ENCODE measurements around the gene TSKU. TPM values are rescaled to one million over a fixed set of nuclear protein-coding genes. Genes with fewer than 3 reads are reported as not detected.

The TSKU gene
- total and polyA plus RNA-seq, 9 of the 15 experiments (the other 6 are each of a cell fraction or from before 2014, with no cell fraction given): 0.60 to 11.9 (median 8.4) TPM

DNA sequence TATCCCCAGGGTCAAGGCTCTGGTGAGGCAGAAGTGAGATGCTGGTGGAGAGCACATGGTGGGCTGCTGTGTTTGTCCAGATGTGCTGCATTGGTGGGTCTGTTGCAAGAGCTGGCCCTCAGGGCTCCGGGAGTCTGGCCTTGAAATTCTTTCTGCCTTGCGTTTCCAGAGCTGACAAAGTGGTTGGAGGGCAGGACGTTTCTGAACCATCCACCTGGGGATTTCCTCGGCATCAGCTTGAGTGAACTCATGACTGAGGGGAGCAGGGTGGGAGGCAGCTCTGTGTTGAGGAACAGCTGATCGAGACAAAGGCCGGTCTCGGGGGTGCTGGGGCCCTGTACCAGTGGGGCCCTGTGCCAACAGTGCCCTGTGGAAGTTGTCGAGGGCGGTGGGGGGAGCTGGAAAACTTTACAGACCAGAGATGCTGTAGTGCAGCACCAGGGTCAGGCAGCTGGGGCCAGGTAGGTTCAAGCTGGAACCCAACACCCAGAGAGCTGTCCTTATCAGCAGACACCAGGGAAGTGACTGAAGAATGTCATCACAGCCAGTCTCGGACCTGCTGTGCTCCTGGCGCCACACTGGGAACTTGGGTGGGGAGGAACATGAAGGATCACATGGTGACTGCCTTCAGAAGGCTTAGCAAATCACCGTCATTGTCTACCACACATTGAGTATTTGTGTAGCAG, 4.9 kb downstream of the TSKU start (continued):
- TF ChIP-seq TEAD4 (IDR thresholded peaks at IDR 0.05; ENCODE audit: low read length) (peak; percentile 87), TEAD4 (CRISPR knock-in tag; IDR thresholded peaks at IDR 0.05; ENCODE audit: borderline replicate concordance) (no peak), MYC (IDR thresholded peaks at IDR 0.05; ENCODE audit: low read depth, low read length) (peak; percentile 33; the same call in 1 of the 2 replicates), MYC (CRISPR knock-in tag; IDR thresholded peaks at IDR 0.05; ENCODE audit: borderline replicate concordance, low read depth) (no peak), SLC30A9 (CRISPR knock-in tag; IDR thresholded peaks at IDR 0.05) (no peak), JUN (IDR thresholded peaks at IDR 0.05; ENCODE audit: borderline replicate concordance, low read depth, low read length) (no peak), JUN (CRISPR knock-in tag; IDR thresholded peaks at IDR 0.05; ENCODE audit: borderline replicate concordance) (no peak), TBP (optimal IDR thresholded peaks at IDR 0.05; ENCODE audit: low read depth, low read length) (peak; percentile 23), ZKSCAN1 (IDR thresholded peaks at IDR 0.05; ENCODE audit: low read depth, low read length) (peak; percentile 57), ZEB2 (IDR thresholded peaks at IDR 0.05) (peak; percentile 83), TAF9B (IDR thresholded peaks at IDR 0.05; ENCODE audit: partially characterized antibody) (no peak), USF1 (CRISPR knock-in tag; IDR thresholded peaks at IDR 0.05) (peak; percentile 74), SMARCA4 (IDR thresholded peaks at IDR 0.05) (peak; percentile 69), PHTF2 (CRISPR knock-in tag; IDR thresholded peaks at IDR 0.05) (no peak), MTA2 (IDR thresholded peaks at IDR 0.05; ENCODE audit: low read depth) (0 out of 2 replicates have a peak, but pooled peaks have one; percentile 33), RAD51 (IDR thresholded peaks at IDR 0.05; ENCODE audit: borderline replicate concordance, low read depth) (peak; percentile 53; the same call in 1 of the 2 replicates), PURB (CRISPR knock-in tag; IDR thresholded peaks at IDR 0.05; ENCODE audit: low read depth) (no peak), PML (IDR thresholded peaks at IDR 0.05; ENCODE audit: low read length) (0 out of 2 replicates have a peak, but pooled peaks have one; percentile 18), ATF7 (IDR thresholded peaks at IDR 0.05) (peak; percentile 78), ZNF121 (CRISPR knock-in tag; conservative IDR thresholded peaks at IDR 0.05) (peak; percentile 99), ARID1B (IDR thresholded peaks at IDR 0.05) (peak; percentile 87), ZNF316 (IDR thresholded peaks at IDR 0.05) (peak; percentile 90)
- TF ChIP-seq, protein P1, sequence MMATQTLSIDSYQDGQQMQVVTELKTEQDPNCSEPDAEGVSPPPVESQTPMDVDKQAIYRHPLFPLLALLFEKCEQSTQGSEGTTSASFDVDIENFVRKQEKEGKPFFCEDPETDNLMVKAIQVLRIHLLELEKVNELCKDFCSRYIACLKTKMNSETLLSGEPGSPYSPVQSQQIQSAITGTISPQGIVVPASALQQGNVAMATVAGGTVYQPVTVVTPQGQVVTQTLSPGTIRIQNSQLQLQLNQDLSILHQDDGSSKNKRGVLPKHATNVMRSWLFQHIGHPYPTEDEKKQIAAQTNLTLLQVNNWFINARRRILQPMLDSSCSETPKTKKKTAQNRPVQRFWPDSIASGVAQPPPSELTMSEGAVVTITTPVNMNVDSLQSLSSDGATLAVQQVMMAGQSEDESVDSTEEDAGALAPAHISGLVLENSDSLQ (IDR thresholded peaks at IDR 0.05): peak; percentile 27; the same call in 1 of the 2 replicates
- TF ChIP-seq, protein P2, sequence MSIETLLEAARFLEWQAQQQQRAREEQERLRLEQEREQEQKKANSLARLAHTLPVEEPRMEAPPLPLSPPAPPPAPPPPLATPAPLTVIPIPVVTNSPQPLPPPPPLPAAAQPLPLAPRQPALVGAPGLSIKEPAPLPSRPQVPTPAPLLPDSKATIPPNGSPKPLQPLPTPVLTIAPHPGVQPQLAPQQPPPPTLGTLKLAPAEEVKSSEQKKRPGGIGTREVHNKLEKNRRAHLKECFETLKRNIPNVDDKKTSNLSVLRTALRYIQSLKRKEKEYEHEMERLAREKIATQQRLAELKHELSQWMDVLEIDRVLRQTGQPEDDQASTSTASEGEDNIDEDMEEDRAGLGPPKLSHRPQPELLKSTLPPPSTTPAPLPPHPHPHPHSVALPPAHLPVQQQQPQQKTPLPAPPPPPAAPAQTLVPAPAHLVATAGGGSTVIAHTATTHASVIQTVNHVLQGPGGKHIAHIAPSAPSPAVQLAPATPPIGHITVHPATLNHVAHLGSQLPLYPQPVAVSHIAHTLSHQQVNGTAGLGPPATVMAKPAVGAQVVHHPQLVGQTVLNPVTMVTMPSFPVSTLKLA (conservative IDR thresholded peaks at IDR 0.05): 0 out of 4 replicates have a peak, but pooled peaks of 1 of the 2 experiments have one; percentile 28

Data from K562 (cell line).